ENCODE data around the gene NAE1.
"Not testable (repeated sequence)": the region's sequence is repeated elsewhere in the genome, so short reads cannot be mapped to it uniquely, and the experiment has no call there.

NAE1 gene

DNA sequence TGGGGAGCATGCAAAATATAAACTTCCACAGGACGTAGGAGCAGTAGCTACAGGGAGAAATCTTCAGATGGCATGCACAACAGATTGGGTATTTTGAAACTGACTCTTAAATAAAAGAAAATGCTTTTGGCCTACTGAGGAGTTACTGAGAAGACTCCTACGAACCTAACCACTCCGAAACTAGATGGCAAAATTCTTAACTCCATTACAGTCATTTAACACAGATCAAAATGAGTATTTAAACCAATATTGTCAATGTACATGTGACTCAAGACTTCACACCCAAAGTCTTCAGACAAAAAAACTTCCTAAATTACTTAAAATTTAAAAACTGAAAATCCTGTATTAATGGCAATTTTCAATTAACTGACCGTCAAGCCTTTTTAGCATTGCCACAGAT is 21.0 kb downstream of the NAE1 start:
- Histone ChIP-seq H3K4me1 (ENCODE audit: control insufficient read depth, insufficient read depth, low read length) (no peaks in the 10 kb centered on the region), H3K4me3 (ENCODE audit: insufficient read depth, low read depth, low read length) (no peak overlapping the region), H3K36me3 (ENCODE audit: control insufficient read depth, insufficient read depth, low read length) (peaks cover 66% of the 10 kb centered on the region), H3K27ac (ENCODE audit: insufficient read depth, low read depth, low read length, poor library complexity, severe bottlenecking) (no peak overlapping the region), H3K9me3 (ENCODE audit: control insufficient read depth, low read length) (no peaks in the 10 kb centered on the region), H3K27me3 (ENCODE audit: control insufficient read depth, insufficient read depth, low read length, poor library complexity, severe bottlenecking) (no peaks in the 10 kb centered on the region)
- 94% methylated on average over 3 to 4 of the region's 4 CpGs for WGBS, 2 experiments

DNA sequence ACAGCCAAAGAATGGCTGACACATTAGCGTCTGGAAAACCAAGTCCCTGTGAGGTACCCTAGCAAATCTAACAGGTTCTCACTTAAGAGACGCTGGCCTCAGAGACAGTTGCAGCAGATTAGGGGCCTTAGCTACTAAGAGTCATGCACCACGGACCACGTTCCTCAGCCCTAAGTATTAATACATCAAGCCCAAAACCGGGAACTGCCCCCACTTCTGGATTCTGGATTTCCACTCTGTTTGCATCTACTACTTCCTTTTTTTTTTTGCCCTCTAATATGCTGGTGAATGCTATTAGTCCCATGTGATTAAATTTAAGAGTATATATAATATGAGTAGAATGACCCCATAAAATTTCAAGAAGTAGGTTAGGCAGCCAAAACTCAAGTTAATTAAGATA is 28.6 kb downstream of the NAE1 start:
- 91 to 92% methylated on average over 5 of the region's 5 CpGs for WGBS, 2 experiments

DNA sequence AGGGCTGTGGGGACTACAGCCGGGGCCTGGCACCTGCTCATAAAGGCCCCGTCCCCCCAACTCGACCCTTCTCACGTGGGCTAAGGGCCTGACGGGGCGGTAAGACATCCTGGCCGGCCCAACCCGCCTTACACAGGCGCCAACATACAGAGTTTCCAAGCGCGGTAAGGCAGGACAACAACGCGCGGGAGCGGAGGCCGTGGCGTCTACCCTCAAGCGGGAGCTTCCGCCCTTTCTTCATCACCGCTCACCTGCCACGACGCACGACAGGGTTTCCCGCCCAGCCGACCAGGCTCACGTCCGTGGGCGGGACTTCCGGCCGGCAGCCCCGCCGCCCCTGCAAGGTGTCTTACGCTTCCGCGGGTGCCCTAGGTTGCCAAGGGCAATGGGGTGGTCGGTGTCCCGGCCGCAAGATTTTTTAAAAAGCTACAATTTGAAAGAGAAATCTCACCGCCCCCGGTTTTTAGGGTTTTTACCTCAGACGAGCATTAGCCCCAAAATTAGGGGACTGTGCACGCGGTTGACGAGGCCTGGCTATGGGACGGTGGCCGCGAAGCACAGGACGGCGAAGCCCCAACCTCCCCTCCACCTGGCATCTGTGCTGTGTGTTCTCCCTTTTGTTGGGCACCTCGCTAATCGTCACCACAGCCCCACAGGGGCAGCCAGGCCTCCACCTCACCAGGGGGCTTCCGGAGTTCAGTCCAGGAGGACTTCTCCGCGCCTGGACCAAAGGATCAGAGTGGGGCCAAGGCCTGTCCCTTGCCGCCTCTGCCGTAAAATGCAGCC is 29.3 kb downstream of the NAE1 start, which contains the start of gene TERB1:
Gene TERB1 (minus strand): TSS at position 265 of the 786 bp plus-strand sequence. CDS start 4,786 bp downstream, outside the sequence.
- H3K4me3 ChIP-seq (ENCODE audit: insufficient read depth, low read depth, low read length): no peak within 1 kb of the TSS
- no peak within 1 kb of the TSS for H3K27ac ChIP-seq (ENCODE audit: insufficient read depth, low read depth, low read length, poor library complexity, severe bottlenecking)
- H3K9me3 ChIP-seq (ENCODE audit: control insufficient read depth, low read length): no peaks in the 10 kb centered on the region
- H3K4me1 ChIP-seq (ENCODE audit: control insufficient read depth, insufficient read depth, low read length): no peaks in the 10 kb centered on the region
- WGBS, 2 experiments: 94 to 95% methylated on average over 56 of the region's 56 CpGs
- H3K36me3 ChIP-seq (ENCODE audit: control insufficient read depth, insufficient read depth, low read length): peaks cover 19% of the 10 kb centered on the region
- no peaks in the 10 kb centered on the region for H3K27me3 ChIP-seq (ENCODE audit: control insufficient read depth, insufficient read depth, low read length, poor library complexity, severe bottlenecking)

More for the DNA sequence above, 28.6 kb downstream of the NAE1 start:
- Histone ChIP-seq H3K27me3 (ENCODE audit: control insufficient read depth, insufficient read depth, low read length, poor library complexity, severe bottlenecking) (no peaks in the 10 kb centered on the region), H3K4me1 (ENCODE audit: control insufficient read depth, insufficient read depth, low read length) (no peaks in the 10 kb centered on the region), H3K9me3 (ENCODE audit: control insufficient read depth, low read length) (no peaks in the 10 kb centered on the region), H3K4me3 (ENCODE audit: insufficient read depth, low read depth, low read length) (no peak overlapping the region), H3K36me3 (ENCODE audit: control insufficient read depth, insufficient read depth, low read length) (peaks cover 23% of the 10 kb centered on the region), H3K27ac (ENCODE audit: insufficient read depth, low read depth, low read length, poor library complexity, severe bottlenecking) (no peak overlapping the region)

DNA sequence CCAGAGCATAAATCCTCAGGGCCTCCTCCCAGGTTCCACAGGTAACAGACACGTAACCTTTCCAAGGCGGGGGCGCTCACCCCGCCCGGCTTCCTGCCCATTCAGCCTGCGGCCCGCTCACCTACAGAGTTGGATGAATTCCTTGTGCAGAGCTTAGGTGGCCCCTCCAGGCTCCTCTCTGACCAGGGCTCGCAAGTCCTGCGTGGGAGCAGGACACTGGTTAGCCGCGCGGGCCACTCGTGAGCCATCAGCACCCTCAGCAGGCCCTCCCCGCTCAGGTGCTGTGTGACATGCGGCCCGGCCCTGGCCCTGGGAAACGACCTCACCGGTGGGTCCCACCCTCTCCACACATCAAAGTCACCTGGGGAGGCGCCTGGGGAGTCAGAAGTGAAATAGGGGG is 29.9 kb downstream of the NAE1 start:
- Histone ChIP-seq H3K4me3 (ENCODE audit: insufficient read depth, low read depth, low read length) (no peak overlapping the region), H3K27ac (ENCODE audit: insufficient read depth, low read depth, low read length, poor library complexity, severe bottlenecking) (no peak overlapping the region), H3K36me3 (ENCODE audit: control insufficient read depth, insufficient read depth, low read length) (peaks cover 18% of the 10 kb centered on the region), H3K9me3 (ENCODE audit: control insufficient read depth, low read length) (no peaks in the 10 kb centered on the region), H3K27me3 (ENCODE audit: control insufficient read depth, insufficient read depth, low read length, poor library complexity, severe bottlenecking) (no peaks in the 10 kb centered on the region), H3K4me1 (ENCODE audit: control insufficient read depth, insufficient read depth, low read length) (no peaks in the 10 kb centered on the region)
- 92 to 94% methylated on average over 19 of the region's 19 CpGs for WGBS, 2 experiments

DNA sequence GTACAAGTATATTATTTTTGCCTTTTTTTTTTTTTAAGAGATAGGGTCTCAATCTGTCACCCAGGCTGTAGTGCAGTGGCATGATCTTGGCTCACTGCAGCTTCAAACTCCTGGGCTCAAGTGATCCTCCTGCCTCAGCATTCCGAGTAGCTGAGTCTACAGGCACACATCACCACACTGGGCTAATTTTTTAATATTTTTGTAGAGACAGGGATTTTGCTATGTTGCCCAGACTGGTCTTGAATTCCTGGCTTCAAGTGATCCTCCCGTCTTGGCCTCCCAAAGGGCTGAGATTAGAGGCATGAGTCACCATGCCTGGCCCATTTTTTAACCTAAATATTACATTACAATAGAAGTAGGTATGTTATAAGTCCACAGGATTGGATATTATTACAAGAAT is 32.6 kb downstream of the NAE1 start:
- Histone ChIP-seq H3K27me3 (ENCODE audit: control insufficient read depth, insufficient read depth, low read length, poor library complexity, severe bottlenecking) (no peaks in the 10 kb centered on the region), H3K9me3 (ENCODE audit: control insufficient read depth, low read length) (no peaks in the 10 kb centered on the region), H3K27ac (ENCODE audit: insufficient read depth, low read depth, low read length, poor library complexity, severe bottlenecking) (no peak overlapping the region), H3K4me1 (ENCODE audit: control insufficient read depth, insufficient read depth, low read length) (no peaks in the 10 kb centered on the region), H3K36me3 (ENCODE audit: control insufficient read depth, insufficient read depth, low read length) (peaks cover 7% of the 10 kb centered on the region), H3K4me3 (ENCODE audit: insufficient read depth, low read depth, low read length) (no peak overlapping the region)
- 91% methylated on average over 2 of the region's 2 CpGs for WGBS, 2 experiments

DNA sequence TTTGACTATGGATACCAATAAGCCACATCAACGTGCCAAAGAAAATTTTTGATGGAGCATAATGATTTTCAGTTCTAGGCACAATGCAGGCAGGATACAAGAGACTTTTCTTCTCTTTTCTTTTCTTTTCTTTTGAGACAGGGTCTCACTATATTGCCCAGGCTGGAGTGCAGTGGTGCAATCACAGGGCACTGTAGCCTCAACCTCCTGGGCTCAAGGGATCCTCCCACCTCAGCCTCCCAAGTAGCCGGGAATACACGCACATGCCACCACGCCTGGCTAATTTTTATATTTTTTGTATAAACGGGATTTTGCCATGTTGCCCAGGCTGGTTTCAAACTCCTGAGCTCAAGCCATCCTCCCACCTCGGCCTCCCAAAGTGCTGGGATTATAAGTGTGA is 36.8 kb downstream of the NAE1 start:
- not testable (repeated sequence) for H3K27me3 ChIP-seq (ENCODE audit: control insufficient read depth, insufficient read depth, low read length, poor library complexity, severe bottlenecking); H3K9me3 ChIP-seq (ENCODE audit: control insufficient read depth, low read length); H3K27ac ChIP-seq (ENCODE audit: insufficient read depth, low read depth, low read length, poor library complexity, severe bottlenecking); H3K4me1 ChIP-seq (ENCODE audit: control insufficient read depth, insufficient read depth, low read length); H3K4me3 ChIP-seq (ENCODE audit: insufficient read depth, low read depth, low read length); H3K36me3 ChIP-seq (ENCODE audit: control insufficient read depth, insufficient read depth, low read length)
- 93% methylated on average over 6 of the region's 6 CpGs for WGBS, 2 experiments

DNA sequence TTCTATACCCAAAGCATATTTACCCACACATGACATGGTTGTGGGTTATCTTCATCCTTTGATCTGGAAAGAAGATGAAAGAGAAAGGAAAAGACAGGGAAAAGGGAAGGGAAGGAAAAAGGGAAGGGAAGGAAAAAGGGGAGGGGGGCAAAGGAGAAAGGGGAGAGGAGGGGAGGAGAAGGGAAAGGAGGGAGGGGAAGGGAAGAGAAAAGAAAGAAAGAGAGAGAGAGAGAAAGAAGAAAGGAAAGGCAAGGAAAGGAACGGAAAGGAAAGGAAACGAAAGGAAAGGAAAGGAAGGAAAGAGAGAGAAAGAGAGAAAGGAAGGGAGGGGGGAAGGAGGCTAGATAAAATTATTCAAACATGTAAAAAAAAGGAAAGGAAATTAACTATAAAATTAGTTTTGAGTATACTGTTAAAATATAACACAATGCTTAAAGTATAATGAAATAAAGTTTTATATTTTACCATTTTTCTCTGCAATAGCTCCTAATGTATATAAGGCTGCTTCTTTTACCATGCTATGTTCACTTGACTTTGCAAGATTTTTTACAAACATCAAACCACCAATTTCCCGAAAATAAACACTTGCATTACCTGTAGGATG is 40.5 kb downstream of the NAE1 start:
- Histone ChIP-seq H3K27ac (ENCODE audit: insufficient read depth, low read depth, low read length, poor library complexity, severe bottlenecking) (no peak overlapping the region), H3K4me1 (ENCODE audit: control insufficient read depth, insufficient read depth, low read length) (no peaks in the 10 kb centered on the region), H3K9me3 (ENCODE audit: control insufficient read depth, low read length) (no peaks in the 10 kb centered on the region), H3K4me3 (ENCODE audit: insufficient read depth, low read depth, low read length) (no peak overlapping the region), H3K36me3 (ENCODE audit: control insufficient read depth, insufficient read depth, low read length) (no peaks in the 10 kb centered on the region), H3K27me3 (ENCODE audit: control insufficient read depth, insufficient read depth, low read length, poor library complexity, severe bottlenecking) (no peaks in the 10 kb centered on the region)
- 68 to 72% methylated on average over 2 to 3 of the region's 3 CpGs for WGBS, 2 experiments

DNA sequence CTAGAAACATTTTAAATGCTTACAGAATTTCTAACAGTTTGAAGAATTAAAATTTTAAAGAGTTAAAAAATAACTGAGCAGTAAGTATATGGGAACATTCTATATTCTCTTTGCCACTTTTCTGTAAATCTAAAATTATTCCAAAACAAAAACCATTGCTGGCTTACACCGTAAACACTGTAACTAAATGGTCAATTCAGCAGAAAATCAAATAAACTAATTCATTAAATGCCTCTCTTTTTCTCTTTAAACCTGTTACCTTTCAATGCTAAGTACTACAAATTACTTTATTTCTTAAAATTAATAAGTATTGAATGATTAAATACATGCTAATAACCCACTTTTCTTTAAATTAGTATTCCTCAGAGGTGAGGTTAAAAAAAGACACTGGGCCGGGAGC is 43.3 kb downstream of the NAE1 start:
- no peak overlapping the region for H3K27ac ChIP-seq (ENCODE audit: insufficient read depth, low read depth, low read length, poor library complexity, severe bottlenecking)
- no peaks in the 10 kb centered on the region for H3K36me3 ChIP-seq (ENCODE audit: control insufficient read depth, insufficient read depth, low read length)
- no peak overlapping the region for H3K4me3 ChIP-seq (ENCODE audit: insufficient read depth, low read depth, low read length)
- WGBS, 2 experiments: 97 to 99% methylated on average over 2 of the region's 2 CpGs
- H3K27me3 ChIP-seq (ENCODE audit: control insufficient read depth, insufficient read depth, low read length, poor library complexity, severe bottlenecking): no peaks in the 10 kb centered on the region
- H3K4me1 ChIP-seq (ENCODE audit: control insufficient read depth, insufficient read depth, low read length): no peaks in the 10 kb centered on the region
- no peaks in the 10 kb centered on the region for H3K9me3 ChIP-seq (ENCODE audit: control insufficient read depth, low read length)

DNA sequence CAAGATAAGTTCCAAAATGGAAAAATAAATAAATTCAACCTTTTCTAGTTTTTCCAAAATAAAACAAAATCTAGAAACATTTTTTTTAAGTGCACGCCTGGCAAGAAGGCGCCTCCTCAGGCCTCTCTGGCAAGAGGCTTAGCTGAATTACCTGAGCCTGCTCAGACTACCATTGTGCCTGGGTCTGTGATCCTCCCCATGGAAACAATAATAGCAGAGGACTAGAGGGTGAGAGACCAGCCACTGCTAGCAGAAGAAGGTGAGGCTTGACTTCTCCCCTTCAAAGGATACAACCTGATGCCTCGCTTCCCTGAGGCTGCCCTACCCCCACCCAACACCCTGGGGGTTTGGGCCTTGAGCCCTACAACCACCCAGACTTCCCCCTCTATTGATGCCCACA is 44.2 kb downstream of the NAE1 start:
- Histone ChIP-seq H3K36me3 (ENCODE audit: control insufficient read depth, insufficient read depth, low read length) (no peaks in the 10 kb centered on the region), H3K4me3 (ENCODE audit: insufficient read depth, low read depth, low read length) (no peak overlapping the region), H3K9me3 (ENCODE audit: control insufficient read depth, low read length) (no peaks in the 10 kb centered on the region), H3K4me1 (ENCODE audit: control insufficient read depth, insufficient read depth, low read length) (no peaks in the 10 kb centered on the region), H3K27me3 (ENCODE audit: control insufficient read depth, insufficient read depth, low read length, poor library complexity, severe bottlenecking) (no peaks in the 10 kb centered on the region), H3K27ac (ENCODE audit: insufficient read depth, low read depth, low read length, poor library complexity, severe bottlenecking) (no peak overlapping the region)
- WGBS, 2 experiments: 85 to 93% methylated on average over 3 of the region's 3 CpGs

DNA sequence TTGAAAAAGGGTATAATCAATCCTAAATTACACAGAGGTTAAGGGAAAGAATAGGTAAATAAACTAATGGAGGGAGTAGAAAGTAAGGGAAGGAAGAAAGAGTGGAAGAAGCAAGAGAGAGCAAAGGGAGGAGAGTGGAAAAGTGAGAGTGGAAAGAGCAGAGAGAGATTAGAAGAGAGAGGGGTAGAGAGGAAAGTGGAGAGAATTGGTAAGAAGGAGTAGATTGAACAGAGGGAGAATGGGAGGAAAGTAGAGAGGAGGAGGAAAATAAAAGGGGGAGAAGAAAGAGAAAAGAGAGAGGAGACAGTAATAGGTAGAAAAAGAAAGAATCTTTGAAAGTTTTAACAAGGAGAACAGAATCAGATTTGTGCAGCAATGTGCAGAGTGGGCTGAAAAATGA is 54.3 kb downstream of the NAE1 start:
- H3K4me3 ChIP-seq (ENCODE audit: insufficient read depth, low read depth, low read length): no peak overlapping the region
- no peaks in the 10 kb centered on the region for H3K36me3 ChIP-seq (ENCODE audit: control insufficient read depth, insufficient read depth, low read length)
- no peak overlapping the region for H3K27ac ChIP-seq (ENCODE audit: insufficient read depth, low read depth, low read length, poor library complexity, severe bottlenecking)
- H3K27me3 ChIP-seq (ENCODE audit: control insufficient read depth, insufficient read depth, low read length, poor library complexity, severe bottlenecking): no peaks in the 10 kb centered on the region
- H3K4me1 ChIP-seq (ENCODE audit: control insufficient read depth, insufficient read depth, low read length): no peaks in the 10 kb centered on the region
- no peaks in the 10 kb centered on the region for H3K9me3 ChIP-seq (ENCODE audit: control insufficient read depth, low read length)
